Upper lobe of right lung (tissue), 1 donor: ENCODE data around the gene NEU4. TPM values are rescaled to one million over a fixed set of nuclear protein-coding genes. Genes with fewer than 3 reads are reported as not detected.
"Not testable (repeated sequence)": the region's sequence is repeated elsewhere in the genome, so short reads cannot be mapped to it uniquely, and the experiment has no call there.

Experiments
- ATAC-seq: fragments of 200-7000 bp; cut with Tn5 transposase; one replicate; pipeline ENCODE4 v1.9.1; 2020; ENCODE audit warnings: mild to moderate bottlenecking, moderate library complexity
- DNase-seq: peaks from one replicate; pipeline ENCODE4 v3.0.0-alpha.2; 2020
- H3K27ac ChIP-seq: fragments of 200-600 bp; one replicate; pipeline ENCODE4 v1.8.0; 2022
- H3K27me3 ChIP-seq: fragments of 200-600 bp; one replicate; pipeline ENCODE4 v1.8.0; 2022; ENCODE audit warnings: mild to moderate bottlenecking
- H3K36me3 ChIP-seq: fragments of 200-600 bp; one replicate; pipeline ENCODE4 v1.8.0; 2022
- H3K4me1 ChIP-seq: fragments of 200-600 bp; one replicate; pipeline ENCODE4 v1.8.0; 2022
- H3K4me3 ChIP-seq: fragments of 200-600 bp; one replicate; pipeline ENCODE4 v1.8.0; 2022; ENCODE audit warnings: mild to moderate bottlenecking
- H3K9me3 ChIP-seq: fragments of 200-600 bp; one replicate; pipeline ENCODE4 v1.8.0; 2022
- CTCF ChIP-seq: fragments of 200-600 bp; IDR thresholded peaks from one replicate; pipeline ENCODE4 v1.8.0; 2022; ENCODE audit warnings: antibody characterized with exemption
- intact Hi-C: fragments of 100-400 bp; cut with DNase I; formaldehyde crosslinking; loops from one replicate; pipeline ENCODE4 v1.11.0; 2022
- total RNA-seq: library from RNA; stranded (reverse); fragmentation: NEBNext Ultra II Directional; extraction: Animal tissue kit (Norgen Biotek cat#: 25700); gene quantifications from one replicate; pipeline ENCODE4 v1.2.1, GENCODE V29; 2021
- donor health status: DM: no; HTN: yes; CAD: no; lungs with severe emphysema.

NEU4 gene
- total RNA-seq, 1 donor from 2014 or later: 0.23 TPM

DNA sequence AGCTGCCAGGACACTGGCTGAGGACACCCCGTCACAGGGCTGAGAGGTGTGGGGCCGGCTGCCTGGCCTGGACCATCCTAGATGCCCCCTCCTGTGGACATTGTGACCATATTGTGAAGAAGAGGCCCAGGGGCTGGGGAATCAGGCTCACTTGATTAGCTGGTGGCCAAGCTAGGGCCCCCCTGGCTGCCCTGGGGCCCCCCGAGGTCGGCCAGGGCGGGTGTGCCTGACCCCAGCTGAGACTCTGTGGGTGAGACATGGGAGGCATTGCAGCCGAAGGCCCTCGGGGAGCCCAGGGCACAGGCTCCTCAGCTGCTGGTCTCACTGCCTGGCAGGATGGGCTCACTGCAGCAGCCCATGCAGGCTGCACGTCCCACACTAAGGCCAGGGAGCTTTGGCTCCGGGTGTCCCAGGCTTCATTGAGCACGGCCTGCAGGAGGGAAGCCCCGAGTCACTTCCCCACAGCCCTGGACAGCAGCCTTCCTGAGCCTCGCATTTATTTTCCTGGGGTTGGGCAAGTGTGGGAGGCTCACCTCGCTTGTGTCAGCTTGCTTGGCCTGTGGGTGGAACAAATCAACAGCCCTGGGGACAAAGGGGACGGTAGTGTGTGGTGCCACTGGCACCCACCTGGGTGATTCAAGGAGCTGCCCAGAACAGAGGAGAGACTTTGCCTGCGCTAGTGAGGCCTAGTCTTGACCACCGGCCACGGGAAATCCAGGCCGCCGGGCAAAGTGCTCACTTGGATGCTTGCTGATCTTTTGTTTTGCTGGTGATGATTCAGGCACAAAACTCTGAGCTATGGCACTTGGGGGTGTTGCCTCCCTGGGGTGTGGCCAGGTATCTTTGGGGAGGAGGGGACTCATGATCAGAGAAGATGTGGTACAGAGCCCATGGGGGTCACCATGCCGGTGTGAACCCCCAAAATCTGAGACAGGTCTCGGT, 31.0 kb upstream of the NEU4 start:
- Histone ChIP-seq H3K27ac (no peak overlapping the region), H3K9me3 (no peaks in the 10 kb centered on the region), H3K27me3 (peaks cover 10% of the 10 kb centered on the region), H3K36me3 (no peaks in the 10 kb centered on the region), H3K4me1 (no peaks in the 10 kb centered on the region), H3K4me3 (no peak overlapping the region)
- peak; percentile 57 for DNase-seq
- TF ChIP-seq CTCF: no peak
- no peak for ATAC-seq
- intact Hi-C loops: no loop called here

DNA sequence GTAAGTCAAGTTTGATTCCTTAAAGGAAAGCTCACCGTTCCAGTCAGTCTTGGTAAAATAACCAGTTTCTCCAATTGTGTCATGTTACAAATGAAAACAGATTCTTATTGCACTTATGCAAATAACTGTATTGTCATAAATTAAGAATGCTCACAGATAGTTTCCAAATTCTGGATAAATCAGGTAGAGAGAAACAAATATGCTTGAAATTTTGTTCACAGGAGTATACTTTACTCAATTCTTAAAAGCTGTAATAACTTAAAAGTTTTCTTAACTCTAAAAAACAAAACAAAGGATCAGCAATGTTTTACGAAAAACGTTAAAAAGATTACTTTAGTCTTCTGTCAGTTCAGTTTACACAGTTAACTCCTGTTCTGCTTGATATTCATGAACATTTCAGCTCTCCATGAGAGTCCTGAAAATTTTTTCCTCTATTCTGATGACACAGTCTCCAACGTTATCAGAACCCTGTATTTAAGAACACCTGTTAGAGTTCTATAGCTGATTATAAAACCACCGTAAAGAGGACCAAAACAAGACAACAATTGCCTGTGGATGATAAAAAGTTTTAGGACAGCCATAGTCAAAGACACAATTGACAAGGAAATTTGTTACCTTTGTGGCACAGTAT, 27.9 kb upstream of the NEU4 start:
- intact Hi-C loops: no loop called here

GRCh38 chr2:241782053-241782452, 26.9 kb upstream of the NEU4 start:
- H3K4me1 ChIP-seq, DNase-seq, H3K36me3 ChIP-seq, H3K27me3 ChIP-seq, H3K4me3 ChIP-seq, H3K27ac ChIP-seq, intact Hi-C loops, ATAC-seq, H3K9me3 ChIP-seq: not testable (repeated sequence)

More for the DNA sequence above, 27.9 kb upstream of the NEU4 start:
- H3K27me3 ChIP-seq: peaks cover 5% of the 10 kb centered on the region
- H3K9me3 ChIP-seq: no peaks in the 10 kb centered on the region
- TF ChIP-seq CTCF: no peak
- DNase-seq (no peak), ATAC-seq (no peak)
- no peak overlapping the region for H3K27ac ChIP-seq
- H3K4me1 ChIP-seq: no peaks in the 10 kb centered on the region
- no peak overlapping the region for H3K4me3 ChIP-seq
- no peaks in the 10 kb centered on the region for H3K36me3 ChIP-seq

DNA sequence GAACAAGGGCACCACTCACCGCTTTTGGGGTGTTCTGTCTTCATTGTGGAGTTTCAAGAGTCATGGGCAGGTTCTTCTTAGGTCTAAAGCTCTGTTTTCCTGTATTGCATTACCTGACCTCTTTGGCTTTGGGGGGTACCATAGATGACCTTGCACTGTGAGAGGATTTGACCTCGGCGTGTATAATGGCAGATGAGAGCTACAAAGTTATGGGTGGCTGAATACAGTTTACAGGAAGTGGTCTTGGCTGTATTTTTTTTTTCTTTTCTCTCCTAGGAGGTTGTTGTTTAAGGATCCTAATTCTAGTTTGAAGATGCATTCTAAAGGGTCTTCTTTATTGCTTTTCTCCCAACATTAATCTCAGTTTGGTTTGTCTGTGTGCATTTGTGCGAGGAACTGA, 20.9 kb upstream of the NEU4 start:
- Histone ChIP-seq H3K36me3 (no peaks in the 10 kb centered on the region), H3K4me3 (no peak overlapping the region), H3K27me3 (no peaks in the 10 kb centered on the region), H3K27ac (no peak overlapping the region), H3K4me1 (no peaks in the 10 kb centered on the region), H3K9me3 (no peaks in the 10 kb centered on the region)
- no peak for TF ChIP-seq CTCF
- no peak for ATAC-seq
- no peak for DNase-seq
- intact Hi-C loops: no loop called here

DNA sequence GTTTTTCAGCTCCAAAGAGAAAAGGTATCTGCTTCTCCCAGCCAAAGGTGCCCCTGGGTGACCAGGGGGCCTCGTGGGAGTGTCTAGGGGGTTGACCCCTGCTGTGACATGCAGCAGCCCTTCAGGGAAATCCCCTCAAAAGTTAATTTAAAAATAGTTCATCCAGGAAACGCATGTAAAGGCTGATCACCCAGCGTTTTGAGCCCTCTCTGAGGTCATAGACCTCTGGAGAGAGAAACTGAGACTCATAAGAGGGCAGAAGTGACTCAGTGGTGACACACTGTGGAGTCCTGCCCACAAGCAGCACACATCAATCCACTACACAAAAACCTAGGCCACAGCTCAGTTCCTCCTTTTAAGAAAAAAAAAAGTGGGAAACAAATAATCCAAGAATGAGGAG, 20.4 kb upstream of the NEU4 start:
- no peaks in the 10 kb centered on the region for H3K27me3 ChIP-seq
- intact Hi-C loops: no loop called here
- DNase-seq: no peak
- no peak overlapping the region for H3K4me3 ChIP-seq
- no peaks in the 10 kb centered on the region for H3K36me3 ChIP-seq
- H3K4me1 ChIP-seq: no peaks in the 10 kb centered on the region
- no peak for ATAC-seq
- H3K27ac ChIP-seq: no peak overlapping the region
- H3K9me3 ChIP-seq: no peaks in the 10 kb centered on the region
- TF ChIP-seq CTCF: no peak

GRCh38 chr2:241791385-241791784, 17.6 kb upstream of the NEU4 start:
- H3K9me3 ChIP-seq, H3K4me1 ChIP-seq, H3K4me3 ChIP-seq, ATAC-seq, H3K27me3 ChIP-seq, H3K36me3 ChIP-seq, H3K27ac ChIP-seq, intact Hi-C loops, DNase-seq: not testable (repeated sequence)
